ENCODE measurements around the gene PELI2.

The PELI2 gene

GRCh38 chr14:56216626-56217379, 98.6 kb downstream of the PELI2 start:
- no peak for TF ChIP-seq CTCF (IDR thresholded peaks at IDR 0.05; ENCODE audit: control insufficient read depth, insufficient read depth, low read depth, low read length, missing control alignments)
- no peak for DNase-seq (ENCODE audit: low read depth)
- no peak overlapping the region for H3K4me3 ChIP-seq (ENCODE audit: control insufficient read depth, low read depth, low read length)

- DNase-seq (ENCODE audit: low read depth): no peak
- TF ChIP-seq CTCF (IDR thresholded peaks at IDR 0.05; ENCODE audit: control insufficient read depth, insufficient read depth, low read depth, low read length, missing control alignments): no peak
- no peak overlapping the region for H3K4me3 ChIP-seq (ENCODE audit: control insufficient read depth, low read depth, low read length)
Observed at GRCh38 chr14:56217380-56218045, 99.3 kb downstream of the PELI2 start.

- TF ChIP-seq CTCF (IDR thresholded peaks at IDR 0.05; ENCODE audit: control insufficient read depth, insufficient read depth, low read depth, low read length, missing control alignments): no peak
- H3K4me3 ChIP-seq (ENCODE audit: control insufficient read depth, low read depth, low read length): no peak overlapping the region
- no peak for DNase-seq (ENCODE audit: low read depth)
Observed at GRCh38 chr14:56219666-56220413, 101.6 kb downstream of the PELI2 start.

GRCh38 chr14:56221382-56222128, 103.3 kb downstream of the PELI2 start:
- TF ChIP-seq CTCF (IDR thresholded peaks at IDR 0.05; ENCODE audit: control insufficient read depth, insufficient read depth, low read depth, low read length, missing control alignments): no peak
- DNase-seq (ENCODE audit: low read depth): no peak
- no peak overlapping the region for H3K4me3 ChIP-seq (ENCODE audit: control insufficient read depth, low read depth, low read length)

GRCh38 chr14:56224229-56224628, 106.0 kb downstream of the PELI2 start:
- H3K4me3 ChIP-seq (ENCODE audit: control insufficient read depth, low read depth, low read length): no peak overlapping the region
- no peak for DNase-seq (ENCODE audit: low read depth)
- no peak for TF ChIP-seq CTCF (IDR thresholded peaks at IDR 0.05; ENCODE audit: control insufficient read depth, insufficient read depth, low read depth, low read length, missing control alignments)

All from AG09309 (cell line).